ENCODE results near the gene NIPA2.
"Not testable (repeated sequence)": the region's sequence is repeated elsewhere in the genome, so short reads cannot be mapped to it uniquely, and the experiment has no call there.

DNA sequence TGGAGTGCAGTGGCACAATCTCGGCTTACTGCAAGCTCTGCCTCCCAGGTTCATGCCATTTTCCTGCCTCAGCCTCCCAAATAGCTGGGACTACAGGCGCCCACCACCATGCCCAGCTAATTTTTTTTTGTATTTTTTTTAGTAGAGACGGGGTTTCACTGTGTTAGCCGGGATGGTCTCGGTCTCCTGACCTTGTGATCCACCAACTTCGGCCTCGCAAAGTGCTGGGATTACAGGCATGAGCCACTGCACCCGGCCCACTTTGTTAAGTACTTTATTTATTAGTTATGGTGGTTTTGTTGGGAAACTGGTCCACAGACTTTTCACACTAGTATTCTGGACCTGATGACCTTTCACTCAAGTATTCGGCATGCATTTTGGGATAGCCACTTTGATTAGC, 30.6 kb upstream of the NIPA2 start:
- TF ChIP-seq YY1 (IDR thresholded peaks at IDR 0.05; ENCODE audit: insufficient read depth, insufficient read length); ZNF274 (IDR thresholded peaks at IDR 0.05; ENCODE audit: low read depth, low read length); SUZ12 (IDR thresholded peaks at IDR 0.05; ENCODE audit: extremely low read depth, insufficient read depth, insufficient read length): not testable (repeated sequence)

Measured in NT2/D1 (cell line).